Lung (tissue), 13 donors: ENCODE measurements around the gene INO80C. TPM values are rescaled to one million over a fixed set of nuclear protein-coding genes. Genes with fewer than 3 reads are reported as not detected.

Source experiments
- ATAC-seq: fragments of 200-7000 bp; cut with Tn5 transposase; one replicate; pipeline ENCODE4 v1.9.1; 2020; ENCODE audit warnings: moderate number of reproducible peaks; ENCODE audit not compliant: insufficient read depth, low FRiP score
- DNase-seq, 3 donors: peaks; one replicate each; pipeline ENCODE4 v3.0.0-alpha.2; 2013 to 2017
- H3K27ac ChIP-seq, 2 donors: one replicate each; pipeline ENCODE4 v1.5.1; 2013; ENCODE audit warnings: mild to moderate bottlenecking in 2 of 2, moderate library complexity in 2 of 2, control low read depth in 1 of 2, inconsistent platforms in 1 of 2, low read depth in 1 of 2, low read length in 1 of 2
- H3K27me3 ChIP-seq, 3 donors: one replicate each; pipeline ENCODE4 v1.5.1; 2013; ENCODE audit warnings: low read length in 2 of 3; ENCODE audit not compliant: control insufficient read depth in 3 of 3, insufficient read depth in 3 of 3
- H3K36me3 ChIP-seq, 4 donors: one replicate each; pipeline ENCODE4 v1.5.1; 2013; ENCODE audit warnings: low read length in 4 of 4, mild to moderate bottlenecking in 1 of 4, moderate library complexity in 1 of 4; ENCODE audit not compliant: control insufficient read depth in 4 of 4, insufficient read depth in 4 of 4
- H3K4me1 ChIP-seq, 5 donors: one replicate each; pipeline ENCODE4 v1.5.1; 2013; ENCODE audit warnings: low read length in 5 of 5, mild to moderate bottlenecking in 2 of 5, moderate library complexity in 1 of 5; ENCODE audit not compliant: control insufficient read depth in 5 of 5, insufficient read depth in 5 of 5
- H3K4me3 ChIP-seq: one replicate; pipeline ENCODE4 v1.5.1; 2013; ENCODE audit warnings: mild to moderate bottlenecking, control low read depth, moderate library complexity
- H3K9ac ChIP-seq, 2 donors: one replicate each; pipeline ENCODE4 v1.5.1; 2013; ENCODE audit warnings: low read length in 2 of 2, control low read depth in 1 of 2; ENCODE audit not compliant: insufficient read depth in 1 of 2
- H3K9me3 ChIP-seq, 4 donors: one replicate each; pipeline ENCODE4 v1.5.1; 2013; ENCODE audit warnings: low read length in 3 of 4, mild to moderate bottlenecking in 1 of 4, moderate library complexity in 1 of 4; ENCODE audit not compliant: control insufficient read depth in 4 of 4, insufficient read depth in 3 of 4
- CTCF ChIP-seq: IDR thresholded peaks from 2 replicates; pipeline ENCODE4 v1.5.1; 2012; ENCODE audit warnings: mild to moderate bottlenecking; ENCODE audit errors: control extremely low read depth, extremely low read depth
- WGBS, 2 donors: extraction: QIAGEN DNeasy Blood & Tissue Kit; methylation state at CpG; one replicate each; pipeline ENCODE4 v1.1.7; 2013; 5-methylcytosine and 5-hydroxymethylcytosine counted together
- polyA plus RNA-seq, 2 donors: library from polyadenylated mRNA; stranded (reverse); fragments of 200-250 nt; gene quantifications; one replicate each; pipeline ENCODE4 v1.2.1, GENCODE V29; 2013
- small RNA-seq: library from RNA; depleted of rRNA; stranded (forward); fragments of <200 nt; gene quantifications from one replicate; pipeline ENCODE3, GENCODE V24; 2014; ENCODE audit warnings: low replicate concordance
- total RNA-seq, 2 donors: library from RNA; depleted of rRNA in 1 of 2; stranded (reverse); fragments of >200 nt in 1 of 2; gene quantifications; one replicate each; pipeline ENCODE4 v1.2.1, GENCODE V29; 2014 to 2021
- donor health status: control.
- donor health status: control.
- donor health status: Bipolar disorder and iron deficiency.
- donor health status: healthy.
- donor health status: DM: yes; HTN: yes; CAD: no.

Gene INO80C
- total and polyA plus RNA-seq, 4 donors: 26.7 to 35.6 (median 31.5) TPM

GRCh38 chr18:35422237-35422636, 75.5 kb downstream of the INO80C start:
- Histone ChIP-seq H3K9ac (no peak overlapping the region), H3K9me3 (peaks cover 0 to 5% (median under 1%) of the 10 kb centered on the region in 4 donors), H3K27ac (no peak overlapping the region), H3K4me1 (no peaks in the 10 kb centered on the region), H3K4me3 (no peak overlapping the region), H3K36me3 (no peaks in the 10 kb centered on the region), H3K27me3 (no peaks in the 10 kb centered on the region)
- 75 to 79% methylated on average over 3 of the region's 3 CpGs for WGBS, 2 donors
- ATAC-seq: no peak
- TF ChIP-seq CTCF: no peak
- DNase-seq: no peak

- no peak overlapping the region for H3K4me3 ChIP-seq
- DNase-seq (no peak), ATAC-seq (no peak)
- TF ChIP-seq CTCF: no peak
- H3K9me3 ChIP-seq: peaks cover 0 to 8% (median 2%) of the 10 kb centered on the region in 4 donors
- H3K27ac ChIP-seq: no peak overlapping the region
- 86 to 95% methylated on average over 4 of the region's 4 CpGs for WGBS, 2 donors
- no peaks in the 10 kb centered on the region for H3K36me3 ChIP-seq
- no peaks in the 10 kb centered on the region for H3K27me3 ChIP-seq
- no peak overlapping the region for H3K9ac ChIP-seq
- no peaks in the 10 kb centered on the region for H3K4me1 ChIP-seq
These were observed 79.2 kb downstream of the INO80C start for GRCh38 chr18:35418610-35419009.

Small RNA genes lying within 50 kb of the gene (small RNA-seq; reads per million reads assigned to genes)
- not detected for gene AC007998.5

Other genes starting within 250 kb of the INO80C start
- 10 to 100 TPM; 14.6 to 42.6 TPM for gene ZSCAN30, start 207.7 kb downstream of the INO80C start, total RNA-seq
- 1 to 10 TPM; 5.7 to 9.7 TPM for gene ZSCAN30, start 207.7 kb downstream of the INO80C start, polyA plus RNA-seq
- gene ZNF24, start 153.5 kb downstream of the INO80C start, total RNA-seq: 10 to 100 TPM; 45.5 to 67.9 TPM
- 10 to 100 TPM; 14.3 to 17.9 TPM for gene ZNF24, start 153.5 kb downstream of the INO80C start, polyA plus RNA-seq
- gene ZNF396, start 120.6 kb downstream of the INO80C start, total RNA-seq: 1 to 10 TPM; 6.3 to 6.7 TPM
- gene ZNF396, start 120.6 kb downstream of the INO80C start, polyA plus RNA-seq: 1 to 10 TPM; 2.4 to 2.7 TPM
- 10 to 100 TPM; 61.4 to 73.4 TPM for gene GALNT1, start 83.8 kb upstream of the INO80C start, total RNA-seq
- gene GALNT1, start 83.8 kb upstream of the INO80C start, polyA plus RNA-seq: 10 to 100 TPM; 16.9 to 32.1 TPM